ENCODE data around the gene ZDHHC1. TPM values are rescaled to one million over a fixed set of nuclear protein-coding genes. Genes with fewer than 3 reads are reported as not detected.

The ZDHHC1 gene
- total RNA-seq, 2 experiments from 2014 or later, result 0.36 to 0.40 TPM

DNA sequence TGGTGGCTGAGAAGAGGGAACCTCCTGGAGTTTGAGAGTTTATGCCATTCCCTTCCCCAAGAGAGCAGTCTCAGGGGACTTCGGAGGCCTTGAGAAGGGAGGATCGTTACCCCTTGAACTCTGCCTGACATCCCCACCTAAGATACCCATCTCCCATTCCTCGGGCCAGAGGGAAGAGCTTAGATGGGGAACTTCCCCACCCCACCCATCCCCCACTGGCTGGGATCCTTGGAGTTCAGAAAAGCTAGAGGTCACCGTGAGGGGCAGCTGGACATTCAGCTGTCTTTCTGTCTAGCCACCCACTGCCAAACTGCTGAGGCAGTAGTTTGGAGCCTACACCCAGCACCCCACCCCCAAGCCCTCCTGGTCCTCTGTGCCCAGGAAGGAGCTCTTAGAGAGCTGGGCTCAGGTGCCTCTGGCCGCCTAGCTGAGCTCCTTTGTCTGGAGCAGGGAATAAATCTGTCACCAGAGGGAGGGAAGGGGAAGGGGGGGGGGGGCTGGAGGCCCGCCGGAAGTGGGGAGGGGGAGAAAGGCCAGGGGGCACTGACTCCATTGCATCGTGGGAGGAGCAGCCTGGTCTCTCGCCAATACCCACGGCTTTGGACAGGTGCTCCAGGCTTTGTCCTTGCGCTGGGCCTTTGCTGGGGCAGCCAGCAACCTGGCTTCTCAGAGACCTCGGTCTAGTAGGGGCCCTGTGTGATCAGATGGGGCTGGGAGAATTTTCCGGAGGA lies 15.7 kb upstream of the ZDHHC1 start:
- H3K27me3 Mint-ChIP-seq, result peaks cover 33% of the 10 kb centered on the region
- ATAC-seq (ENCODE audit: low read depth) (no peak), DNase-seq (no peak)
- peak overlapping the region; percentile 49 for H3K4me3 Mint-ChIP-seq
- peaks cover 7% of the 10 kb centered on the region for H3K4me1 Mint-ChIP-seq
- H3K27ac Mint-ChIP-seq, result no peak overlapping the region
- POLR2A ChIA-PET, result no interaction called here
- H3K36me3 Mint-ChIP-seq, result peaks cover under 1% of the 10 kb centered on the region
- no peaks in the 10 kb centered on the region for H3K9me3 Mint-ChIP-seq

DNA sequence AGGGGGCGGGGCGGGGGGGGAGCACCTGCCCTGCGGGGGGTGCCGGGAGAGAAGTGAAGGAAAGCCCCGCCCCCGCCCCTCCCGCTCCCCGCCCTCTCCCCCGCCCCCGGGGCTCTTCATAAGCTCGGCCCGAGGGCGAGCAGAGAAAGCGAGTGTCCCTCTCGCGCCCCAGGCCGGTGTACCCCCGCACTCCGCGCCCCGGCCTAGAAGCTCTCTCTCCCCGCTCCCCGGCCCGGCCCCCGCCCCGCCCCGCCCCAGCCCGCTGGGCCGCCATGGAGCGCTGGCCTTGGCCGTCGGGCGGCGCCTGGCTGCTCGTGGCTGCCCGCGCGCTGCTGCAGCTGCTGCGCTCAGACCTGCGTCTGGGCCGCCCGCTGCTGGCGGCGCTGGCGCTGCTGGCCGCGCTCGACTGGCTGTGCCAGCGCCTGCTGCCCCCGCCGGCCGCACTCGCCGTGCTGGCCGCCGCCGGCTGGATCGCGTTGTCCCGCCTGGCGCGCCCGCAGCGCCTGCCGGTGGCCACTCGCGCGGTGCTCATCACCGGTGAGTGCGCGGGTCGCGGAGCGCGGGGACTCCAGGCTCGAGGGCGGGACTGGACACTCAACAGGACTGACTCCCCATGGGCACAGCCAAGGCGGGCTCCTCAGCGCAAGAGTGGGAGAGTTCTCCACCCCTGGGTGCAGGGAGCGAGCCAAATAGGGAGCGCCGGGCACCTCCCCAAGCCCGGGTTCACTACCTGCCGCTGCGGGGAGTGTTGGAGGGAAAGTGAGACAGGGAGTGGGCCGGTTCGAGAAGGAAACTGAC lies 14.9 kb upstream of the ZDHHC1 start, which contains the start of gene HSD11B2:
TSS of gene HSD11B2 (plus strand) at position 145 of the 798 bp plus-strand sequence. CDS start at position 273, 128 bp downstream.
- Mint-ChIP-seq H3K36me3 (no peaks in the 10 kb centered on the region), H3K27ac (no peak within 1 kb of the TSS)

DNA sequence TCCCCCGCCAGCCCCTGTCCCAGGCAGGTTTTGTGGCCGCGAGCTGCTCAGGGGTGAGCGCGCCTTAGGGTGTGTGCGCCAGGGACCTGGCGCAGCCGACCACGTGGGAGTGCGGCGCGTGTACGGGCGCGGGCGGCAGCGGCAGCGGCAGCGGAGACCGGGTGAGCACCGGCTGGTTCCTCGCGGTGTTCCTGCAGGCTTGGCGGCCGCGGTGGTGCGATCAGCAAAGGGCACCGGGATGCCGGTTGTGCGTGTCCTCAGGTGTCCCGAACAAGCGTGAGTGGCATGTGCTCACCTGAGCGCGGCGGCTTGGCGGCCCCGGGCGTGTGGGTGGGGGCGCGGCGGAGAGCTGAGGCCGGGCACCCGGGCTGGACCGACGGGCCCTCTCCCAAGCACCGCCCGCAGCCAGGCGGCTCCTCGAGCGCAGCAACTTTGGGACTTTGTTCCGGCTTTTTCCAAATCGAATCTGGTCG lies 14.3 kb upstream of the ZDHHC1 start:
- DNase-seq (peak; percentile 54), ATAC-seq (ENCODE audit: low read depth) (peak; percentile 23)
- H3K4me3 Mint-ChIP-seq, result peak overlapping the region; percentile 77
- H3K27ac Mint-ChIP-seq, result no peak overlapping the region
- POLR2A ChIA-PET, result no interaction called here
- peaks cover 7% of the 10 kb centered on the region for H3K4me1 Mint-ChIP-seq
- no peaks in the 10 kb centered on the region for H3K36me3 Mint-ChIP-seq
- peaks cover 38% of the 10 kb centered on the region for H3K27me3 Mint-ChIP-seq
- no peaks in the 10 kb centered on the region for H3K9me3 Mint-ChIP-seq

More for the DNA sequence above, 14.9 kb upstream of the ZDHHC1 start, which contains the start of gene HSD11B2:
- H3K27me3 Mint-ChIP-seq, result peaks cover 38% of the 10 kb centered on the region
- POLR2A ChIA-PET, result no interaction called here
- ATAC-seq (ENCODE audit: low read depth) (peak; percentile 46), DNase-seq (peak; percentile 62)
- H3K4me3 Mint-ChIP-seq, result peak within 1 kb of the TSS; percentile 77
- H3K4me1 Mint-ChIP-seq, result peaks cover 7% of the 10 kb centered on the region
- H3K9me3 Mint-ChIP-seq, result no peaks in the 10 kb centered on the region

DNA sequence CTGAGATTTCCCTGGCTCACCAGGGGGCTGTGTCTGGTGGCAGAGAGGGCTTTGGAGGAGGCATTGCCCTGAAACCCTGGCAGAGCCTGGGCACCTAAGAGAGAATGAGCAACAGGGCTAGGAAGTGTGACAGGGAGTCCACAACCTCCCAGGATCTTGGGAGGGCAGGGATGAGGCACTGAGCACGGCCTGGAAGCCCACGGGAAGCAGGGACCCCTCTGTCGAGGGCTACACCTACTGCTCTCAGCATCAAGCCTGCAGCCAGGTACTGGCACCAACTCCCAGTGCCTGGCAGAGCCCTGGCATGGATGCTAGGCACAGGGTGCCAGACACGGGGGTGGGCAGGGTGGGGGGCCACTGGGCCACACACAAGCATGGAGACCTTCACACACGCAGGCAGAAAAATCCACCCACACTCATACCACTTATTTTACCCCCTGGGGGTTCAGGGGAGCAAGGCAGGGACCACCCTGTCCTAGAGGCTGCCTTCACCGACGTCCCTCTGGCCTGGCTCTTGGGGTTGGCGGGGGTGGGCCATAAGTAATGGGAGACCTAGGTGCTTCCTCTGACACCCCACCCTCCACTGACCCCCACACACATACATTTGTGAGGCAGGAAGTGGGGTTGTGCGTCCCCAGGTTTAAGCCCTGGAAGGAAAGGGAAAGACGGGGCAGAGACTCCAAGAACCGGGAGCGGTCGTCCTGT lies 13.7 kb upstream of the ZDHHC1 start:
- DNase-seq, result no peak
- Mint-ChIP-seq H3K27me3 (peaks cover 43% of the 10 kb centered on the region), H3K27ac (no peak overlapping the region), H3K4me3 (peak overlapping the region; percentile 77), H3K9me3 (no peaks in the 10 kb centered on the region), H3K36me3 (no peaks in the 10 kb centered on the region), H3K4me1 (peaks cover 7% of the 10 kb centered on the region)
- POLR2A ChIA-PET, result no interaction called here
- no peak for ATAC-seq (ENCODE audit: low read depth)

DNA sequence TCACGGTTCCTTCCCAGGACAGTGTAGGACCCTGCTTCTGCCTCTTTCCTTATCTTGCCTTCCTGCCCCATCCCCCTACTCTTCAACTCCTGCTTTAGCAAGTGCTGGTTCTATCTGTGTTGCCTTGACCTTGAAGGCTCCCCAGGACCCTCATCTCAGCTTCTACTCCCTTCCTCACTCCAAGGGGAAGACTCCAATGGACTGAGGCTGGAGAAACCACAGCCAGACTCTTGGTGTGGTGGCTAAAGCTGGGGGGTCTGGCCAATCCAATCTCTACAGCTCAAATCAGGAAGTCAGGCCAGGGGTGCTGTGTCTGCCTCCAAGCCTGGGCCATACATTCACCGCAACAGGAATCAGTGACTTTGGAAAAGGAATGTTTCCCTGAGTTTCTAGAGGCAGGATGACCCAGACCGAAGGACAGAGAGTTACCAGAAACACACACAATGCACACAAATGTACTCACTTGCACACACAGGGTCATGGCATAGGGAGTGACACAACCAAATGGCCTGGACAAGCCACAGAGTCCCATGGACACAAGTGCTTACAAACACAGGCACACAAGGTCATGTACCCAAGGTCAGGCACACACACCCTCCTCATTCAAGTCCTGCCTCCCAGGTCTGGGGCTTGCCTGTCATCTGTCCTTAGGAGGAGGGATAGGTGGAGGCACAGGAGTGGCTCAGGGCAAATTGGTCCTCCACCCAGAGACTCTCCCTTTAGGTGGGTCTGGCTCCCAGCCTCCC lies 12.9 kb upstream of the ZDHHC1 start:
- Mint-ChIP-seq H3K9me3 (no peaks in the 10 kb centered on the region), H3K27ac (no peak overlapping the region), H3K27me3 (peaks cover 45% of the 10 kb centered on the region), H3K4me3 (peak overlapping the region; percentile 43), H3K36me3 (no peaks in the 10 kb centered on the region), H3K4me1 (peaks cover 7% of the 10 kb centered on the region)
- DNase-seq (no peak), ATAC-seq (ENCODE audit: low read depth) (no peak)
- POLR2A ChIA-PET, result no interaction called here

DNA sequence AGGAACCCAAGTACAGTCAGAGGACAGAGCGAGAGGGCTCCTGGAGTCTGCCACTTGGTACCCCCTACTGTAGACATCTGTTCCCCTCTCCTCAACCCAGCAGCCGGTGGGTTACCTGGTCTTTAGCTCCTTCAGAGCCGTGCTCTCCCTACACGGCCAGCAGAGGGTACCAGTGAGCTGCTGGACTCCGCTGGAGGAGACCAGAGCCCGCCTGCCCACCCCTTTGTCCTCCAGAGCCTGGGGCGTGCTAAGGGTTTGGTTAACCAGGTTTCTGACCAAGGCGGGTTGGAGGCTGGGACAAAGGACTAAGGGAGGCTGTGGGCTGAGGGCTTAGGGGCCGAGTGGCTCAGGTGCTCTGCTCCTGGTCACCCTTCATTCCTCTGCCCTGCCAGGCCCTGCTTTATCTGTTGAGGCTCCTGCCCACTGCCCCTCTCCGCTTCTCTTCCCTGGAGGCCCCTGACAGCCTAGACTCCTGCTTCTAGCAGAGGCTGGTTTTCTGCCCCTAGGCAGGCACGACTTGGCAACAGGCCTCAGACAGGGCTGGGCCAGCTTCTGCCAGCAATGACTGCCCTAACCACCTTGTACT lies 12.0 kb upstream of the ZDHHC1 start:
- Mint-ChIP-seq H3K36me3 (no peaks in the 10 kb centered on the region), H3K9me3 (no peaks in the 10 kb centered on the region), H3K4me1 (peaks cover 7% of the 10 kb centered on the region), H3K27me3 (peaks cover 48% of the 10 kb centered on the region), H3K27ac (no peak overlapping the region), H3K4me3 (no peak overlapping the region)
- POLR2A ChIA-PET, result interaction anchor here (0.6 to 1.2 kb wide), 4 partner anchors 12 to 53 kb away, joined by 3 to 4 read pairs (median 3); partner anchors contain the start of genes ATP6V0D1 and ZDHHC1
- ATAC-seq (ENCODE audit: low read depth) (peak; percentile 53), DNase-seq (peak; percentile 68)

DNA sequence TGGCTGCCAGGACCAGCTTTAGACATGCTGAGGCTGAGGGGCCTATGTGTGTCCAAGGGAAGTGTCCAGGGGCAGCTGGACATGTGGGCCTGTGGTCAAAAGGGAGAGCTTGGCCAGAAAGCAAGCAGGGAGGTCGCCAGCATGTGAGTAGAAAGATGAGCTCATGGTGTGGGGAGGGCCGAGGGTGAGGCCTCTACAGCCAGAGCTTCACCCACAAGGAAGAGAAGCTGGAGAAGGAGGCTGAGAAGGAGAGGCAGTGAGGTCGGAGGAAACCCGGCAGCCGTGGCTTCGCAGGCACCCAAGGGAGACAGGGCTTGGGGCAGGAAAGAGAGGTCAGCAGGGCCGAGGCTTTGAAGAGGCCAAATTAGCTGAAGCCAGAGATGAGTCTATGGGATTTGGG lies 10.7 kb upstream of the ZDHHC1 start:
- no peak overlapping the region for H3K27ac Mint-ChIP-seq
- no peak overlapping the region for H3K4me3 Mint-ChIP-seq
- H3K4me1 Mint-ChIP-seq, result peaks cover 3% of the 10 kb centered on the region
- H3K36me3 Mint-ChIP-seq, result no peaks in the 10 kb centered on the region
- POLR2A ChIA-PET, result no interaction called here
- ATAC-seq (ENCODE audit: low read depth) (no peak), DNase-seq (no peak)
- H3K9me3 Mint-ChIP-seq, result no peaks in the 10 kb centered on the region
- H3K27me3 Mint-ChIP-seq, result peaks cover 48% of the 10 kb centered on the region

DNA sequence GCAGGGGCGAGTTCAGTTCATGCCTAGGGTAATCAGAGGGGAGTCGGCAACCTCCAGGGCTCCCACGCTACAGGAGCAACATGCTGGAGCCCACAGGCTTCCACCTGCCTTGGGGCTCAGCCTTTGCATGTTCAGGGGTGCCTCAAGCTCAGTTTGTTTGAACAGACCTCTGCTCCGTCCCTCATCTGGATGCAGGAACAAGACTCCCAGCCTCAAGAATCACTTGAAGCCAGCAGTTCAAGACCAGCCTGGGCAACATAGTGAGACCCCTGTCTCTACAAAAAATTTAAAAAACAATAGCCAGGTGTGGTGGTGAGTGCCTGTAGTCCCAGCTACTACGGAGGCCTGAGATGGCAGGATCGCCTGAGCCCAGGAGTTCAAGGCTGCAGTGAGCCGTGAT lies 9.7 kb upstream of the ZDHHC1 start:
- no peak overlapping the region for H3K4me3 Mint-ChIP-seq
- peaks cover 42% of the 10 kb centered on the region for H3K27me3 Mint-ChIP-seq
- POLR2A ChIA-PET, result no interaction called here
- DNase-seq (no peak), ATAC-seq (ENCODE audit: low read depth) (no peak)
- H3K4me1 Mint-ChIP-seq, result peaks cover 3% of the 10 kb centered on the region
- H3K27ac Mint-ChIP-seq, result no peak overlapping the region
- no peaks in the 10 kb centered on the region for H3K36me3 Mint-ChIP-seq
- H3K9me3 Mint-ChIP-seq, result no peaks in the 10 kb centered on the region

DNA sequence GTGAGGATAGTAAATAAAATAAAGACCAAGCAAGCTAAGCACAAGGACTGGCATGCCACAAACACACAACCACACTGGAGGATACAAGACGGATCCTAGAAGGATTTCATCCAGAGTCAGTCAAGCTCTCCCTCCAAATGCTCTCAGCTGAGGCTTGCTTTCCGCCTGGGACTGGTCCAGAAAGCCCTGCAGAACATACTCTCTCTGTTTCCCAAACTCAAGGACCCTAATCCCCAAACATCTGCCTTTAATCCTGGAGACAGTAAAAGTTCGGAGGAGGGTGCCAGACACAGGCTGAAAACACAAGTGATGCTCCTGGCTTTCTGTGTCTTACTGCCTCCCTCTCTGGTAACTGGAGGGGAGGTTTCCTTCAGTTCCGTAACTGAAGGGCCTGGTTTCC lies 9.3 kb upstream of the ZDHHC1 start:
- Mint-ChIP-seq H3K36me3 (no peaks in the 10 kb centered on the region), H3K9me3 (no peaks in the 10 kb centered on the region), H3K27ac (no peak overlapping the region), H3K4me3 (no peak overlapping the region), H3K4me1 (peaks cover 3% of the 10 kb centered on the region), H3K27me3 (peaks cover 42% of the 10 kb centered on the region)
- DNase-seq, result no peak
- POLR2A ChIA-PET, result no interaction called here
- ATAC-seq (ENCODE audit: low read depth), result no peak

DNA sequence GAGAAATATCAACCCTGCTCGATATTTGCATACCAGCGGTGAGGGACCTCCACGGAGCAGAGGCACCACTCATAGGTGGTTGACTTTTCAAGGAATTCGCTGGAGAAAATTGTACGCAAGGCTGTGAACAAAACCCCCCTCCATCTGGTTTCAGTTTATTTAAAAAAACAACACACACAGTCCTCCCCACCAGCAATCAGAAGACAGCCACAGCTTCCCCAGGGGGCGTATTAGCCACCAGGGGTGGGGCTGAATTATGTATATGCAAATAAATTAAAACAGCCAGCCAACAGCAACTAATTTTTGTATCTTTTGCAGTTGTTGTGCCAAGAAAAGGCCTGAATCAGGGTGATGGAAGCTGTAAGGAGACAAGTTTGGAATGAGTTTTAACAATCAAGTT lies 8.8 kb upstream of the ZDHHC1 start:
- H3K4me3 Mint-ChIP-seq, result no peak overlapping the region
- POLR2A ChIA-PET, result no interaction called here
- H3K4me1 Mint-ChIP-seq, result no peaks in the 10 kb centered on the region
- no peaks in the 10 kb centered on the region for H3K36me3 Mint-ChIP-seq
- DNase-seq (no peak), ATAC-seq (ENCODE audit: low read depth) (no peak)
- H3K27me3 Mint-ChIP-seq, result peaks cover 38% of the 10 kb centered on the region
- H3K27ac Mint-ChIP-seq, result no peak overlapping the region
- H3K9me3 Mint-ChIP-seq, result no peaks in the 10 kb centered on the region

DNA sequence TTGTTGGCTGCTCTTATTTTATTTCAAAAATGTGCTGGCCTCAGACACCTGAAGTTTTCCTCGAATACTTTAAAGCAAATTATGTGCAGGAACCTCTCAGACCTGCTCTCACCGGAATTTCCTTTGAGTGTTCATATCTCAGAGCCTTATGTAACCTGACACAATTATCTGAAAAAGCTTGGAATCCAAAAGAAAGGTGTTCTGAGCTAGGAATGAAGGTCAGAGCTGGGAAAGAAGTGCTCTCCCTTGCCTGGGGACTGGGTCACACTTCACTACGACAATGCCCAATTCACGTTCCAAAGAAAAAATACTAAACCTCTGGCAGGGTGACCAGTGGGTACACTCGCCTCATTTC lies 8.0 kb upstream of the ZDHHC1 start:
- H3K27me3 Mint-ChIP-seq, result peaks cover 32% of the 10 kb centered on the region
- no peak for ATAC-seq (ENCODE audit: low read depth)
- no peak overlapping the region for H3K27ac Mint-ChIP-seq
- no peak overlapping the region for H3K4me3 Mint-ChIP-seq
- H3K9me3 Mint-ChIP-seq, result no peaks in the 10 kb centered on the region
- POLR2A ChIA-PET, result no interaction called here
- H3K36me3 Mint-ChIP-seq, result no peaks in the 10 kb centered on the region
- no peak for DNase-seq
- H3K4me1 Mint-ChIP-seq, result no peaks in the 10 kb centered on the region

DNA sequence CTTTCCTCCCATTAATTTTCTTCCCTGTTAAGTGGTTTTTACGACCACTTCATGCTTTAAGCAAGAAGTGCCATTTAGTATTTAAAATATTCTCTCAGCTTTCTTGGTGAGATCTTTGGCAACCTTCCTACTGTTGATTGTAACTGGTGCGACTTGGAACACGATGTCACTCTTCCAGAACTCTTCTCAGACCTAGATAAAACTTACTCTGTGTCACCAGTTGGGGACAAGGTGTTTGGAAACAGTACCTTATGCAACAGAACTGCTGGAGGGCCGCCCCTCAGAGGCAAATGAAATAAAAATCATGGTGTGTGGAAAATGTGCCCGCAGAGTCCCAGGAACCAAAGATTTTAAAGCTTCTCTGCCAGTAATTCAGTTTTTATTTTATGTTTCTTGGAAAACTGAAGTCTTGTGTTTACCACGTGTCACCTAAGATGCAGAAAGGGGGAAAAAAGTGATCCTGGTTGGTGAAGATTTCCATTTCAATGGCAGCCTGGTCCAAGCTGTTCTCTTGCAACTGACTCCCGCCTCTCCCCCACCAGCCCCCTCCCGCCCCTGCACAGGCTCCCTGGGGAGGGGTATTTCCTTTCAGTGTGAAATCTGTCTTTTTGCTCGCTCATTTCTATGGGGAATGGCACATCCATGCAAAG lies 7.5 kb upstream of the ZDHHC1 start:
- POLR2A ChIA-PET, result no interaction called here
- no peaks in the 10 kb centered on the region for H3K36me3 Mint-ChIP-seq
- H3K27me3 Mint-ChIP-seq, result peaks cover 27% of the 10 kb centered on the region
- H3K27ac Mint-ChIP-seq, result no peak overlapping the region
- no peaks in the 10 kb centered on the region for H3K4me1 Mint-ChIP-seq
- no peaks in the 10 kb centered on the region for H3K9me3 Mint-ChIP-seq
- ATAC-seq (ENCODE audit: low read depth) (no peak), DNase-seq (no peak)
- no peak overlapping the region for H3K4me3 Mint-ChIP-seq

Measured in activated naive CD8-positive, alpha-beta T cell treated with anti-CD3 and anti-CD28 coated beads, Interleukin-2, amount 10 ng/mL, durations not matched to agents 7 days and 5 days (primary cell).